ENCODE measurements around the gene ZNF587.
"Not testable (repeated sequence)": the region's sequence is repeated elsewhere in the genome, so short reads cannot be mapped to it uniquely, and the experiment has no call there.

ZNF587 gene

DNA sequence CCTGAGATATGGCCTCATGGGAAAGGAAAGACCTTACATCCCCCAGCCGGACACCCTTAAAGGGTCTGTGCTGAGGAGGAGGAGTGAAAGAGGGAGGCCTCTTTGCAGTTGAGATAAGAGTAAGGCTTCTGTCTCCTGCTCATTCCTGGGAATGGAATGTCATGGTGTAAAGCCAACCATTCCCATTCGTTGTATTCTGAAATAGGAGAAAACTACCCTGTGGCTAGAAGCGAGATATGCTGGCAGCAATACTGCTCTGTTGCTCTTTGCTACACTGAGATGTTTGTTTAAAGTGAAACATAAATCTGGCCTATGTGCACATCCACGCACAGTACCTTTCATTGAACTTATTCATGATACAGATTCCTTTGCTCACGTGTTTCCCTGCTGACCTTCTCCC is 20.3 kb upstream of the ZNF587 start:
- H3K4me3 ChIP-seq (ENCODE audit: low read depth, low read length) = no peak overlapping the region
- TF ChIP-seq CTCF (conservative IDR thresholded peaks at IDR 0.05; ENCODE audit: low read depth, low read length) = no peak
- DNase-seq (ENCODE audit: low read depth) = peak; percentile 44

GRCh38 chr19:57830071-57830602 is 19.5 kb upstream of the ZNF587 start, which contains the start of gene ZNF587B:
Gene ZNF587B (plus strand): TSS chr19:57830299. CDS start chr19:57830529, 230 bp downstream.
- H3K4me3 ChIP-seq (ENCODE audit: low read depth, low read length) = peak within 1 kb of the TSS; percentile 79
- TF ChIP-seq CTCF (conservative IDR thresholded peaks at IDR 0.05; ENCODE audit: low read depth, low read length) = peak; percentile 53
- DNase-seq (ENCODE audit: low read depth) = peak; percentile 84

DNA sequence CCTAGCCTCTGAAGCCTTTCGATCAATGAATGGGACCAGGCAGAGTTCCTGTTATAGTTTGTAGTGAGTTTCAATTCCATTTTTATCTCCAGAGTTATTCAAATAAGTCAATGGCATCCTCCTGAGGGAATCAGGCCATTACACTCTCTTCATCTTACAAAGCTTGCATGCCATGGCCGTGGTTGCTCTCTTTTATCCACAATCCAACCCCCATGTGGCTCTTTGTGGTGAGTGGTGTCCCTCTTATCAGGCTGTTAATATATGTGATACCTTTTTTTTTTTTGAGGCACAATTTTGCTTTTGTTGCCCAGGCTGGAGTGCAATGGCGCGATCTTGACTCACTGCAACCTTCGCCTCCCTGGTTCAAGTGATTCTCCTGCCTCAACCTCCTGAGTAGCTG is 12.7 kb upstream of the ZNF587 start:
- not testable (repeated sequence) for H3K4me3 ChIP-seq (ENCODE audit: low read depth, low read length); DNase-seq (ENCODE audit: low read depth)

GRCh38 chr19:57838622-57839191 is 11.0 kb upstream of the ZNF587 start:
- DNase-seq (ENCODE audit: low read depth) = not testable (repeated sequence)

DNA sequence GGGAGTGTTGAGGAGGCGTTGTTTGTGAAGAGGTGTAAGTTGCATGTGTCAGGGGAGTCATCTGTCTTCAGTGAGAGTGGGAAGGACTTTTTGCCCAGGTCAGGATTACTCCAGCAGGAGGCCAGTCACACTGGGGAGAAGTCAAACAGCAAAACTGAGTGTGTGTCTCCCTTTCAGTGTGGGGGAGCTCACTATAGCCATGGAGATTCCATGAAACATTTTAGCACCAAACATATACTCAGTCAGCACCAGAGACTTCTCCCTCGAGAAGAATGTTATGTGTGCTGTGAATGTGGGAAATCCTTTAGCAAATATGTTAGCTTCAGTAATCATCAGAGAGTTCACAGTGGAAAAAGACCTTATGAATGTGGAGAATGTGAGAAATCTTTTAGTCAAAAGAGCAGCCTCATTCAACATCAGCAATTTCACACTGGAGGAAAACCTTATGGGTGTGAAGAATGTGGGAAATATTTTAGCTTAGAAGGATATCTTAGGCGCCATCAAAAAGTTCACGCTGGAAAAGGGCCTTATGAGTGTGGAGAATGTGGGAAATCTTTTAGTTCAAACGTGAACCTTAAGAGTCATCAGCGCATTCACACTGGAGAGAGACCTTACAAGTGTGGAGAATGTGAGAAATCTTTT is 8.4 kb upstream of the ZNF587 start:
- H3K4me3 ChIP-seq (ENCODE audit: low read depth, low read length) = no peak overlapping the region
- DNase-seq (ENCODE audit: low read depth) = peak; percentile 30
- TF ChIP-seq CTCF (conservative IDR thresholded peaks at IDR 0.05; ENCODE audit: low read depth, low read length) = no peak

More at GRCh38 chr19:57838622-57839191, 11.0 kb upstream of the ZNF587 start:
- not testable (repeated sequence) for H3K4me3 ChIP-seq (ENCODE audit: low read depth, low read length)

DNA sequence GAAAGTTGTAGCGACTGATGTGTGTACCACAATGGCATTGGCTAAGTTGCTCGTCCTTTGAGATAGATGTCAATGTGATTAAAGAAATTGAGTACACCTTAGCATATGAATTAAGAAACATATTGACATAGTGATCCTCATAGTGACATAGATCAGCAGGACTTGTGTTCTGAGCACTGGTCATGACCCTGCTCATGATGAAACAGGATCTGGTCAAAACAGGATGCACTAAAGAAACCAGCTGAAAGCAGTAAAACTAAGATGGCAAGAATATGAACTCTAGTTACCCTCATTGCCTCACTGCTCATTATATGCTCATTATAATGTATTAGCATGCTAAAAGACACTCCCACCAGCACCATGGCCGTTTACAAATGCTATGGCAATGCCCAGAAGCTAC is 2.5 kb upstream of the ZNF587 start:
- H3K4me3 ChIP-seq (ENCODE audit: low read depth, low read length) = not testable (repeated sequence)
- peak; percentile 57 for DNase-seq (ENCODE audit: low read depth)

GRCh38 chr19:57849162-57849665 is 445 bp upstream of the ZNF587 start:
- not testable (repeated sequence) for H3K4me3 ChIP-seq (ENCODE audit: low read depth, low read length)

GRCh38 chr19:57850553-57851017 is 926 bp downstream of the ZNF587 start:
- no peak for TF ChIP-seq CTCF (conservative IDR thresholded peaks at IDR 0.05; ENCODE audit: low read depth, low read length)
- H3K4me3 ChIP-seq (ENCODE audit: low read depth, low read length) = peak overlapping the region; percentile 76
- peak; percentile 54 for DNase-seq (ENCODE audit: low read depth)

More at GRCh38 chr19:57849162-57849665, 445 bp upstream of the ZNF587 start:
- not testable (repeated sequence) for DNase-seq (ENCODE audit: low read depth)

DNA sequence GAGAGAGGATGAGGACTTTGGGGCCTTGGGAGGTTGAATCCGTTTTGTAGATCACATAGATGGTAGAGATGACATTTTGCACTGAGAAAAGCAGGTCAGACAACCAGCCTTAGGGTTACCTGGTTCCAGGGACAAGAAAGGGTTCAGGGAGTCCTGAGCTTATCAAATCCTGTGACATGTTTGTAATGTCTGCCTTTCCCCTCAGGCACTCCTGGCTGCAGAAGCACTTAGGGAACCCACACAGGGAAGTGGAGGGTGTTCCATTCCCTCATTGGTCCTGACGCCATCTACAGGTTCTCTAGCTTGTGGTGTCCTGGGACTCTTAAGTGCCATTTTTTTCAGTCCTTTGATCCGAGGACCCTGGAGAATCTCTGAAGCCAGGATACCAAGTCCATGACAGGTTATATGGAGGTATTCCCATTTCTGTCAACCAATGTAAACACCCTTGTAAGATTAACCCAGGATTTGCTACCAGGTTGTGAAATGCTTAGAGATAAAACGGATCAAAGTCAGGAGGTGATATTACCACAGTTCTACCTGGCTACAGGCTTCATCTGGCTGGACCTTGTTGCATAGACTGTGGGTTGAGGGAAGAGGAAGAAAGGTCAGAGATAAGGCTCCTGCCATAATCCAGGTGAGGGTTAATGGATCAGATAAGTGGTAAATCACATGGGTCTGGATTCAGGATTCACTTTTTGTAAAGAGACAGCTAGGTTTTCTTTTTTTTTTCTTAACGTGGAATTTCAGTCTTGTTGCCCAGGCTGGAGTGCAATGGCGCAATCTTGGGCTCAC is 2.3 kb downstream of the ZNF587 start:
- not testable (repeated sequence) for H3K4me3 ChIP-seq (ENCODE audit: low read depth, low read length); DNase-seq (ENCODE audit: low read depth)

DNA sequence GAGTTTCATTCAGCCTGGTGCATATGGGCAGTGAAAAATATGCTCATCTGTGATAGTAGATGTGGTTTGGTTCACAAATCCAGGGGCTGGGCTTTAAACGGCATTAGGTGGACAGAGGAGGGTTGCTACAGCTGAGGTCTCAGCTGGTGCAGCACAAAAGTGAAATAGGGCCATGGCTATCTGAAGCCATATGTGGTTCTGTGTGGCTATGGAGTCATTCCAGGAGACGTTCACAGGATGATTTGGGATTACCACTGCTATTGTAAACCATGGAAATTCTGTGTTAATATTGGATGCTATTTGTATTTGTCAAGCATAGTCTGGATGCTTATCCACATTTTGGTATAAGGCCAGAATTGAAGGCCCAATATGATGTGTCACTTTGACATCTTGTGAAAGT is 4.5 kb downstream of the ZNF587 start:
- not testable (repeated sequence) for H3K4me3 ChIP-seq (ENCODE audit: low read depth, low read length); DNase-seq (ENCODE audit: low read depth)

- not testable (repeated sequence) for DNase-seq (ENCODE audit: low read depth); H3K4me3 ChIP-seq (ENCODE audit: low read depth, low read length)
Observed at GRCh38 chr19:57862351-57862750, 12.7 kb downstream of the ZNF587 start.
